Heart left ventricle (tissue), 16 donors: ENCODE results near the gene MYBPHL. TPM values are rescaled to one million over a fixed set of nuclear protein-coding genes. Genes with fewer than 3 reads are reported as not detected.

Source experiments
- ATAC-seq, 4 donors: fragments of 200-7000 bp; cut with Tn5 transposase; one replicate each; pipeline ENCODE4 v1.9.1; 2020 to 2022; ENCODE audit warnings: moderate library complexity in 4 of 4, mild to moderate bottlenecking in 3 of 4, moderate number of reproducible peaks in 1 of 4
- DNase-seq, 5 donors: peaks; one replicate each; pipeline ENCODE4 v3.0.0-alpha.2; 2020
- H3K27ac ChIP-seq, 12 donors: fragments of 200-600 bp; sonication (generic) in 4 of 12; one replicate each; pipeline versions ENCODE4 v1.5.0 to v1.8.0; 2016 to 2022; ENCODE audit warnings: mild to moderate bottlenecking in 2 of 12
- H3K27me3 ChIP-seq, 9 donors: fragments of 200-600 bp; sonication (generic) in 2 of 9; one replicate each; pipeline versions ENCODE4 v1.5.1 to v1.8.0; 2016 to 2022; ENCODE audit warnings: mild to moderate bottlenecking in 3 of 9
- H3K36me3 ChIP-seq, 9 donors: fragments of 200-600 bp; sonication (generic) in 2 of 9; one replicate each; pipeline versions ENCODE4 v1.5.0 to v1.8.0; 2018 to 2022; ENCODE audit warnings: mild to moderate bottlenecking in 2 of 9
- H3K4me1 ChIP-seq, 12 donors: fragments of 200-600 bp; sonication (generic) in 4 of 12; one replicate each; pipeline versions ENCODE4 v1.5.0 to v1.8.0; 2016 to 2022; ENCODE audit warnings: mild to moderate bottlenecking in 3 of 12
- H3K4me3 ChIP-seq, 12 donors: fragments of 200-600 bp; sonication (generic) in 4 of 12; one replicate each; pipeline versions ENCODE4 v1.5.0 to v1.8.0; 2017 to 2022; ENCODE audit warnings: mild to moderate bottlenecking in 9 of 12, moderate library complexity in 4 of 12
- H3K9me3 ChIP-seq, 12 donors: fragments of 200-600 bp; sonication (generic) in 4 of 12; one replicate each; pipeline versions ENCODE4 v1.5.0 to v1.8.0; 2016 to 2022; ENCODE audit warnings: mild to moderate bottlenecking in 1 of 12
- CTCF ChIP-seq, 12 donors: fragments of 200-600 bp; sonication (generic) in 4 of 12; IDR thresholded peaks; one replicate each; pipeline versions ENCODE4 v1.5.0 to v1.8.0; 2018 to 2022; ENCODE audit warnings: antibody characterized with exemption in 12 of 12, mild to moderate bottlenecking in 5 of 12
- POLR2A ChIP-seq, 2 donors: fragments of 450-650 bp; IDR thresholded peaks; one replicate each; pipeline ENCODE4 v1.6.1; 2017; ENCODE audit warnings: antibody characterized with exemption in 2 of 2, mild to moderate bottlenecking in 2 of 2, moderate library complexity in 2 of 2
- WGBS, 4 donors: extraction: QIAGEN DNeasy Blood & Tissue Kit in 2 of 4; methylation state at CpG; one replicate each; pipeline versions ENCODE4 v1.1.5 to v1.1.7; 2013 to 2018; 5-methylcytosine and 5-hydroxymethylcytosine counted together
- intact Hi-C, 10 donors: fragments of 100-400 bp; cut with DNase I; formaldehyde crosslinking; loops; one replicate each; pipeline versions ENCODE4 v1.11.1 to v1.14.2; 2022
- polyA plus RNA-seq, 2 donors: library from polyadenylated mRNA; stranded (reverse); fragments of 200-250 nt; gene quantifications; one replicate each; pipeline ENCODE4 v1.2.3, GENCODE V29; 2013
- total RNA-seq, 9 donors: library from RNA; depleted of rRNA in 2 of 9; stranded (reverse); fragments of >200 nt in 2 of 9; fragmentation: NEBNext Ultra II Directional in 3 of 9; extraction: Animal tissue kit (Norgen Biotek cat#: 25700) in 3 of 9; gene quantifications; one replicate each; pipeline versions ENCODE4 v1.1.0 to v1.2.4, GENCODE V29; 2016 to 2023
- donor health status: ischemic (EF 13 %, LVEDD 7.1; RV severe dilation, severe dysfunction).
- donor health status: healthy with polysubstance abuse.
- donor health status: DM: no; HTN: yes; CAD: no.
- donor health status: DM: no; HTN: no; CAD: no.
- donor health status: ischemic (EF 25% LVEDD 6.9; RV normal size, moderate dysfunction).
- donor health status: ischemic (EF 25% LVEDD 5.7; RV mildly dilated, moderate dysfunction).
- donor health status: healthy.
- donor health status: DM: yes; HTN: yes; CAD: no.
- donor health status: ischemic (EF 35%, LVEDD 5.7; RV mildly dilated, moderate dysfunction).
- donor health status: nonischemic (EF 11% LVEDD 7.7; RV severe dilation, severe dysfunction).
- donor health status: DM: yes; HTN: yes; CAD: no.
- donor health status: PGD.
- donor health status: ischemic (EF 29% LVEDD 5.4; RV normal size, mild dysfunction).
- donor health status: nonischemic (EF 23%, LVEDD 6.1; RV moderate dilation, normal function).

Gene MYBPHL
- total and polyA plus RNA-seq, 11 donors, result 0.24 to 2.5 (median 0.53) TPM; not detected in 3

GRCh38 chr1:109315288-109315687 lies 8.5 kb upstream of the MYBPHL start:
- Histone ChIP-seq H3K27me3 (no peaks in the 10 kb centered on the region), H3K9me3 (no peaks in the 10 kb centered on the region), H3K27ac (no peak overlapping the region), H3K4me3 (no peak overlapping the region), H3K4me1 (peaks cover 0 to 6% (median 0%) of the 10 kb centered on the region in 12 donors), H3K36me3 (peaks cover 2 to 100% (median 71%) of the 10 kb centered on the region in 9 donors)
- intact Hi-C loops, result loop anchor here in 1 of 10 donors (5.0 kb wide), 1 partner anchor 47 kb away; no protein-coding TSS in a partner anchor
- no peak for TF ChIP-seq CTCF (IDR thresholded peaks at IDR 0.05)
- no peak for TF ChIP-seq POLR2A (IDR thresholded peaks at IDR 0.05)
- WGBS, 4 donors, result 92 to 99% (median 95%) methylated on average over 4 of the region's 4 CpGs
- no peak for ATAC-seq
- no peak for DNase-seq

GRCh38 chr1:109314795-109315194 lies 8.0 kb upstream of the MYBPHL start:
- Histone ChIP-seq H3K4me1 (peaks cover 0 to 6% (median 0%) of the 10 kb centered on the region in 12 donors), H3K27ac (no peak overlapping the region), H3K27me3 (no peaks in the 10 kb centered on the region), H3K9me3 (no peaks in the 10 kb centered on the region), H3K4me3 (no peak overlapping the region), H3K36me3 (peaks cover 0 to 100% (median 66%) of the 10 kb centered on the region in 9 donors)
- TF ChIP-seq CTCF (IDR thresholded peaks at IDR 0.05) (no peak), POLR2A (IDR thresholded peaks at IDR 0.05) (no peak)
- no peak for DNase-seq
- intact Hi-C loops, result loop anchor here in 1 of 10 donors (5.0 kb wide), 1 partner anchor 48 kb away; no protein-coding TSS in a partner anchor
- no peak for ATAC-seq
- 95 to 100% (median 98%) methylated on average over 1 of the region's 1 CpG for WGBS, 4 donors

GRCh38 chr1:109312978-109313775 lies 6.4 kb upstream of the MYBPHL start:
- H3K36me3 ChIP-seq, result peaks cover 0 to 89% (median 54%) of the 10 kb centered on the region in 9 donors
- peak in 3 of 4 donors; percentile 53 to 81 (median 63) for ATAC-seq
- H3K4me1 ChIP-seq, result peaks cover 0 to 10% (median 2%) of the 10 kb centered on the region in 12 donors
- H3K4me3 ChIP-seq, result no peak overlapping the region
- no peaks in the 10 kb centered on the region for H3K9me3 ChIP-seq
- no peak for DNase-seq
- TF ChIP-seq POLR2A (IDR thresholded peaks at IDR 0.05) (no peak), CTCF (IDR thresholded peaks at IDR 0.05) (no peak)
- WGBS, 4 donors, result 74 to 95% (median 87%) methylated on average over 12 of the region's 12 CpGs
- intact Hi-C loops, result no loop called here
- H3K27ac ChIP-seq, result no peak overlapping the region
- no peaks in the 10 kb centered on the region for H3K27me3 ChIP-seq

GRCh38 chr1:109312246-109312645 lies 5.4 kb upstream of the MYBPHL start:
- peaks cover 0 to 80% (median 45%) of the 10 kb centered on the region in 9 donors for H3K36me3 ChIP-seq
- DNase-seq (no peak), ATAC-seq (no peak)
- no peaks in the 10 kb centered on the region for H3K9me3 ChIP-seq
- intact Hi-C loops, result no loop called here
- TF ChIP-seq POLR2A (IDR thresholded peaks at IDR 0.05), result no peak
- no peak for TF ChIP-seq CTCF (IDR thresholded peaks at IDR 0.05)
- no peak overlapping the region for H3K27ac ChIP-seq
- peaks cover 0 to 19% (median 10%) of the 10 kb centered on the region in 12 donors for H3K4me1 ChIP-seq
- H3K27me3 ChIP-seq, result no peaks in the 10 kb centered on the region
- H3K4me3 ChIP-seq, result no peak overlapping the region
- WGBS, 4 donors, result 78 to 92% (median 89%) methylated on average over 2 of the region's 2 CpGs
